H1 (cell line): ENCODE measurements around the gene SLC9A2. TPM values are rescaled to one million over a fixed set of nuclear protein-coding genes. Genes with fewer than 3 reads are reported as not detected.

Experiments
- CTCF ChIA-PET: fragments of 300-600 bp; sonication (Branson Sonifier 250); formaldehyde crosslinking; loops from one replicate; lab custom pipeline; 2021; ENCODE audit not compliant: partially characterized antibody; lab: Charles Lee
- POLR2A ChIA-PET: fragments of 300-600 bp; sonication (Branson Sonifier 250); formaldehyde crosslinking; loops from one replicate; lab custom pipeline; 2021; ENCODE audit warnings: inconsistent platforms; ENCODE audit not compliant: partially characterized antibody; lab: Charles Lee
- DNase-seq, 2 experiments: peaks; one replicate each; pipeline versions ENCODE4 v3.0.0 to v3.0.0-alpha.2; 2010 to 2022; ENCODE audit warnings: low spot score in 2 of 2, low read depth in 1 of 2, mixed read lengths in 1 of 2
- FAIRE-seq: peaks from 2 replicates; lab custom pipeline; 2011; peaks lifted over from hg19 to GRCh38; lab: Jason Lieb, UNC
- H2AFZ ChIP-seq: 2 replicates; pipeline ENCODE4 v1.8.1; 2012; ENCODE audit warnings: low read length, inconsistent platforms
- H2AK5ac ChIP-seq: 2 replicates; pipeline ENCODE4 v1.6.1; 2013; ENCODE audit warnings: low read depth, low read length
- H2BK120ac ChIP-seq: replicated peaks from 2 replicates; pipeline ENCODE3; 2013; ENCODE audit warnings: low read depth, low read length, inconsistent platforms
- H2BK12ac ChIP-seq: 2 replicates; pipeline ENCODE4 v1.6.1; 2013; ENCODE audit warnings: low read depth, low read length
- H2BK15ac ChIP-seq: 2 replicates; pipeline ENCODE4 v1.6.1; 2013; ENCODE audit warnings: low read length
- H2BK20ac ChIP-seq: 2 replicates; pipeline ENCODE4 v1.6.1; 2013; ENCODE audit warnings: low read length
- H2BK5ac ChIP-seq: 2 replicates; pipeline ENCODE4 v1.6.1; 2013; ENCODE audit warnings: low read depth, low read length
- H3K14ac ChIP-seq: 2 replicates; pipeline ENCODE4 v1.6.1; 2013; ENCODE audit warnings: inconsistent platforms; ENCODE audit not compliant: insufficient read length
- H3K18ac ChIP-seq: 2 replicates; pipeline ENCODE4 v1.6.1; 2013; ENCODE audit warnings: low read length; ENCODE audit errors: extremely low read depth
- H3K23ac ChIP-seq: 2 replicates; pipeline ENCODE4 v1.6.1; 2013; ENCODE audit warnings: inconsistent platforms; ENCODE audit not compliant: insufficient read length
- H3K23me2 ChIP-seq: 2 replicates; pipeline ENCODE4 v1.6.1; 2013; ENCODE audit warnings: low read depth, low read length
- H3K27ac ChIP-seq: 2 replicates; pipeline ENCODE4 v1.6.1; 2011; ENCODE audit warnings: low read depth, low read length, inconsistent platforms
- H3K27me3 ChIP-seq, 4 experiments: replicated peaks in 1 of 4; 1 replicate in 1 of 4; 2 replicates in 3 of 4; pipeline versions ENCODE4 v1.6.1 to v1.8.1; 2011 to 2013; ENCODE audit warnings: low read length in 3 of 4, mild to moderate bottlenecking in 3 of 4, inconsistent platforms in 2 of 4, mixed read lengths in 2 of 4, moderate library complexity in 1 of 4; ENCODE audit not compliant: control insufficient read depth in 3 of 4, insufficient read depth in 3 of 4; ENCODE audit errors: extremely low read depth in 1 of 4
- H3K36me3 ChIP-seq, 4 experiments: 2 replicates each; pipeline versions ENCODE4 v1.6.1 to v1.8.1; 2011 to 2013; ENCODE audit warnings: mild to moderate bottlenecking in 4 of 4, low read length in 3 of 4, moderate library complexity in 2 of 4, control low read depth in 1 of 4, inconsistent platforms in 1 of 4; ENCODE audit not compliant: insufficient read depth in 4 of 4, control insufficient read depth in 2 of 4
- H3K4ac ChIP-seq: replicated peaks from 2 replicates; pipeline ENCODE3; 2013; ENCODE audit warnings: low read length, low read depth, mixed read lengths, inconsistent platforms; ENCODE audit not compliant: insufficient read length
- H3K4me1 ChIP-seq, 4 experiments: replicated peaks in 1 of 4; 1 replicate in 1 of 4; 2 replicates in 3 of 4; pipeline versions ENCODE4 v1.6.1 to v1.8.1; 2011 to 2013; ENCODE audit warnings: low read length in 3 of 4, inconsistent platforms in 2 of 4, mixed read lengths in 1 of 4; ENCODE audit not compliant: insufficient read depth in 4 of 4, control insufficient read depth in 3 of 4
- H3K4me2 ChIP-seq, 2 experiments: 2 replicates each; pipeline versions ENCODE4 v1.6.1 to v1.8.1; 2011 to 2013; ENCODE audit warnings: low read depth in 2 of 2, low read length in 2 of 2, control low read depth in 1 of 2, inconsistent platforms in 1 of 2, mild to moderate bottlenecking in 1 of 2; ENCODE audit not compliant: insufficient read depth in 1 of 2
- H3K4me3 ChIP-seq, 4 experiments: fragments of 200-600, 300-600 bp in 1 of 4; sonication (generic), shearing (Covaris generic), sonication (Bioruptor Twin) in 1 of 4; 2 replicates each; pipeline versions ENCODE4 v1.5.1 to v1.8.1; 2011 to 2016; ENCODE audit warnings: low read length in 4 of 4, low read depth in 3 of 4, control low read depth in 2 of 4, inconsistent platforms in 2 of 4, mild to moderate bottlenecking in 2 of 4, mixed read lengths in 1 of 4, moderate library complexity in 1 of 4; ENCODE audit not compliant: insufficient read depth in 2 of 4; ENCODE audit errors: extremely low read depth in 1 of 4
- H3K56ac ChIP-seq: replicated peaks from 2 replicates; pipeline ENCODE3; 2013; ENCODE audit warnings: low read depth, mild to moderate bottlenecking, mixed read lengths, low read length, inconsistent platforms; ENCODE audit not compliant: insufficient read length
- H3K79me1 ChIP-seq: 2 replicates; pipeline ENCODE4 v1.6.1; 2013; ENCODE audit warnings: low read depth, low read length, control low read depth
- H3K79me2 ChIP-seq, 2 experiments: 2 replicates each; pipeline versions ENCODE4 v1.6.1 to v1.8.1; 2012 to 2013; ENCODE audit warnings: low read length in 2 of 2, mild to moderate bottlenecking in 2 of 2, inconsistent platforms in 1 of 2; ENCODE audit not compliant: insufficient read depth in 2 of 2, control insufficient read depth in 1 of 2
- H3K9ac ChIP-seq, 4 experiments: replicated peaks in 1 of 4; 1 replicate in 1 of 4; 2 replicates in 3 of 4; pipeline versions ENCODE4 v1.6.1 to v1.8.1; 2011 to 2013; ENCODE audit warnings: low read depth in 3 of 4, low read length in 3 of 4, control low read depth in 2 of 4, mild to moderate bottlenecking in 2 of 4, moderate library complexity in 2 of 4, inconsistent platforms in 1 of 4; ENCODE audit errors: extremely low read depth in 1 of 4
- H3K9me3 ChIP-seq, 2 experiments: 2 replicates each; pipeline versions ENCODE4 v1.6.1 to v1.8.1; 2012 to 2013; ENCODE audit warnings: mild to moderate bottlenecking in 2 of 2, moderate library complexity in 2 of 2, control low read depth in 1 of 2, inconsistent platforms in 1 of 2, low read depth in 1 of 2, low read length in 1 of 2, mixed read lengths in 1 of 2; ENCODE audit not compliant: insufficient read depth in 2 of 2
- H4K20me1 ChIP-seq, 2 experiments: replicated peaks in 1 of 2; 2 replicates each; pipeline versions ENCODE3 to v1.8.1; 2011 to 2013; ENCODE audit warnings: inconsistent platforms in 2 of 2, low read length in 2 of 2, mild to moderate bottlenecking in 1 of 2; ENCODE audit not compliant: insufficient read depth in 2 of 2, control insufficient read depth in 1 of 2
- H4K5ac ChIP-seq: 2 replicates; pipeline ENCODE4 v1.6.1; 2013; ENCODE audit warnings: low read length, low read depth, mixed read lengths, inconsistent platforms; ENCODE audit not compliant: insufficient read length
- H4K8ac ChIP-seq: 2 replicates; pipeline ENCODE4 v1.8.0; 2013; ENCODE audit warnings: mild to moderate bottlenecking, moderate library complexity, low read length, inconsistent platforms; ENCODE audit not compliant: insufficient read depth; ENCODE audit errors: extremely low read depth
- H4K91ac ChIP-seq: replicated peaks from 2 replicates; pipeline ENCODE3; 2013; ENCODE audit warnings: low read length, mixed read lengths, inconsistent platforms; ENCODE audit not compliant: insufficient read length
- CBX5 ChIP-seq: fragments of 300-800, 300-1000 bp; sonication (generic); IDR thresholded peaks from 2 replicates; pipeline ENCODE4 v1.7.1; 2016; ENCODE audit warnings: antibody characterized with exemption, low read length, low read depth
- FOSL1 ChIP-seq: IDR thresholded peaks from 2 replicates; pipeline ENCODE4 v1.6.1; 2011; ENCODE audit warnings: mild to moderate bottlenecking, low read depth, low read length, moderate library complexity; ENCODE audit not compliant: insufficient read depth
- NRF1 ChIP-seq: IDR thresholded peaks from 2 replicates; pipeline ENCODE4 v1.6.1; 2011; ENCODE audit warnings: mild to moderate bottlenecking, low read depth, low read length, improper control_type of control experiment
- POLR2AphosphoS5 ChIP-seq: IDR thresholded peaks from 2 replicates; pipeline ENCODE4 v1.6.1; 2011; ENCODE audit warnings: low read depth, low read length
- ZNF274 ChIP-seq: IDR thresholded peaks from 2 replicates; pipeline ENCODE4 v1.7.0; 2012; ENCODE audit warnings: low read length, borderline replicate concordance; ENCODE audit errors: extremely low read depth
- WGBS, 2 experiments: shearing (Covaris generic) in 1 of 2; methylation state at CpG; one replicate each; pipeline versions ENCODE4 v1.1.6 to v1.1.7; 2013 to 2015; ENCODE audit warnings: low lambda C conversion rate in 2 of 2, mixed read lengths in 2 of 2, inconsistent platforms in 1 of 2, low coverage in 1 of 2, missing lambda C conversion rate in 1 of 2; ENCODE audit not compliant: insufficient replicate concordance in 2 of 2, insufficient coverage in 1 of 2, insufficient read length in 1 of 2; ENCODE audit errors: extremely low coverage in 1 of 2, missing lambda C conversion rate in 1 of 2; 5-methylcytosine and 5-hydroxymethylcytosine counted together
- polyA plus RNA-seq, 7 experiments: library from polyadenylated mRNA; depleted of rRNA in 3 of 7; stranded (reverse) in 5 of 7; unstranded in 2 of 7; fragments of >200 nt in 5 of 7; fragments of 200-250 nt in 2 of 7; gene quantifications; 1 replicate in 5 of 7; 2 replicates in 1 of 7; 4 replicates in 1 of 7; pipeline versions ENCODE4 v1.2.1 to v1.2.3, GENCODE V29; 2011 to 2013; ENCODE audit warnings: missing spikeins in 2 of 7, mixed read lengths in 2 of 7
- total RNA-seq: library from RNA; stranded (reverse); fragmentation: NEBNext Ultra II Directional; extraction: Animal tissue kit (Norgen Biotek cat#: 25700); gene quantifications from 2 replicates; pipeline ENCODE4 v1.2.1, GENCODE V29; 2021
- TF ChIP-seq, protein P1 (sequence below): IDR thresholded peaks from 2 replicates; pipeline ENCODE4 v1.6.1; 2011; ENCODE audit warnings: low read length, improper control_type of control experiment

SLC9A2 gene
- total and polyA plus RNA-seq, 2 of the 8 experiments (the other 6 are each of a cell fraction or from before 2014, with no cell fraction given) = 0.06 to 0.13 TPM

DNA sequence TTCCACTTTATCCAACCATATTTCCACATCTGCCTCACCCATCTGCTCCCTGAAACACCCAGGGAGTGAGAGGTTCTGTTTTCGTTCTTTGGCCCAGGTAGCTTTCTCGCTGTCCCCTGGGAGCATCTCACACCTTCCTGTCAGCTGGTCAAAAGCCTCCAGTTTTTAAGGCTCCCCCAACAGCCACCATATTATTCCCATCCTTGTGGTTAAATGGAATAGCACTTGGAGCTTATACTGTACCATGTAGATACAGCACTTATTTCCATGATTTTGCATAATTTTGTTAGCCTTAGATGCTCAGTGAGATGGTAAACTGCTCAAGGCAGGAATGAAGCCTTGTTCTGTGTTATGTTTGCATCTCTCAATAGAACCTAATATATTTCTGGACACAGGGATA lies 84.0 kb downstream of the SLC9A2 start:
- H3K4ac ChIP-seq = no peak overlapping the region
- CTCF ChIA-PET = interaction anchor here (0.6 to 2.6 kb wide), 15 partner anchors 10 to 250 kb away, joined by 3 to 16 read pairs (median 4); partner anchors contain the start of gene SLC9A4
- H3K23me2 ChIP-seq = no peaks in the 10 kb centered on the region
- FAIRE-seq (no peak), DNase-seq (no peak)
- H3K4me3 ChIP-seq = no peak overlapping the region
- no peak overlapping the region for H3K56ac ChIP-seq
- no peak overlapping the region for H4K8ac ChIP-seq
- H3K4me2 ChIP-seq = no peak overlapping the region
- H2BK20ac ChIP-seq = no peak overlapping the region
- no peak overlapping the region for H2AK5ac ChIP-seq
- H3K27ac ChIP-seq = no peak overlapping the region
- H4K5ac ChIP-seq = no peak overlapping the region
- no peaks in the 10 kb centered on the region for H3K36me3 ChIP-seq
- H2BK5ac ChIP-seq = no peak overlapping the region
- no peak overlapping the region for H2BK15ac ChIP-seq
- H3K79me1 ChIP-seq = no peaks in the 10 kb centered on the region
- no peak overlapping the region for H3K23ac ChIP-seq
- 91% methylated on average over 2 of the region's 2 CpGs; no CpG with 5 or more reads in 1 of the 2 experiments for WGBS, 2 experiments
- no peak overlapping the region for H2AFZ ChIP-seq
- H3K18ac ChIP-seq = no peak overlapping the region
- no peak overlapping the region for H2BK12ac ChIP-seq
- no peaks in the 10 kb centered on the region for H3K27me3 ChIP-seq
- no peak overlapping the region for H3K9ac ChIP-seq
- H3K14ac ChIP-seq = no peak overlapping the region
- H3K9me3 ChIP-seq = no peaks in the 10 kb centered on the region
- H4K20me1 ChIP-seq = no peaks in the 10 kb centered on the region
- H4K91ac ChIP-seq = no peak overlapping the region
- POLR2A ChIA-PET = interaction anchor here (1.2 kb wide), 1 partner anchor 11 kb away, joined by 4 read pairs; no protein-coding TSS in a partner anchor
- peaks cover 0 to 3% (median under 1%) of the 10 kb centered on the region in 4 experiments; a peak in 2 of 7 replicates for H3K4me1 ChIP-seq
- H3K79me2 ChIP-seq = no peaks in the 10 kb centered on the region
- no peak overlapping the region for H2BK120ac ChIP-seq
- no peak for TF ChIP-seq CBX5
- no peak for TF ChIP-seq POLR2AphosphoS5
- TF ChIP-seq FOSL1 = no peak
- TF ChIP-seq ZNF274 = no peak
- TF ChIP-seq, protein P1, sequence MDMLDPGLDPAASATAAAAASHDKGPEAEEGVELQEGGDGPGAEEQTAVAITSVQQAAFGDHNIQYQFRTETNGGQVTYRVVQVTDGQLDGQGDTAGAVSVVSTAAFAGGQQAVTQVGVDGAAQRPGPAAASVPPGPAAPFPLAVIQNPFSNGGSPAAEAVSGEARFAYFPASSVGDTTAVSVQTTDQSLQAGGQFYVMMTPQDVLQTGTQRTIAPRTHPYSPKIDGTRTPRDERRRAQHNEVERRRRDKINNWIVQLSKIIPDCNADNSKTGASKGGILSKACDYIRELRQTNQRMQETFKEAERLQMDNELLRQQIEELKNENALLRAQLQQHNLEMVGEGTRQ = no peak
- no peak for TF ChIP-seq NRF1
